T-helper 2 cell treated with Interferon-gamma antibody and Interleukin-4, amounts not matched to agents 5 μg/mL and 100 μg/mL, for 36 hours (primary cell): ENCODE results near the gene SLC30A1.

Source experiments
- DNase-seq: peaks from one replicate; pipeline ENCODE4 v3.0.0; 2021; ENCODE audit warnings: low spot score
- H3K27ac Mint-ChIP-seq: one replicate; pipeline ENCODE4 v1.8.0; 2021; ENCODE audit warnings: mild to moderate bottlenecking, mixed read lengths
- H3K27me3 Mint-ChIP-seq: one replicate; pipeline ENCODE4 v1.8.0; 2021; ENCODE audit warnings: low read depth, mixed read lengths
- H3K36me3 Mint-ChIP-seq: one replicate; pipeline ENCODE4 v1.8.0; 2021; ENCODE audit warnings: low read depth, mixed read lengths
- H3K4me1 Mint-ChIP-seq: one replicate; pipeline ENCODE4 v1.8.0; 2021; ENCODE audit warnings: low read depth, mixed read lengths
- H3K4me3 Mint-ChIP-seq: one replicate; pipeline ENCODE4 v1.8.0; 2022; ENCODE audit warnings: mild to moderate bottlenecking, moderate library complexity, mixed read lengths
- H3K9me3 Mint-ChIP-seq: one replicate; pipeline ENCODE4 v1.8.0; 2021; ENCODE audit warnings: mixed read lengths

The SLC30A1 gene

DNA sequence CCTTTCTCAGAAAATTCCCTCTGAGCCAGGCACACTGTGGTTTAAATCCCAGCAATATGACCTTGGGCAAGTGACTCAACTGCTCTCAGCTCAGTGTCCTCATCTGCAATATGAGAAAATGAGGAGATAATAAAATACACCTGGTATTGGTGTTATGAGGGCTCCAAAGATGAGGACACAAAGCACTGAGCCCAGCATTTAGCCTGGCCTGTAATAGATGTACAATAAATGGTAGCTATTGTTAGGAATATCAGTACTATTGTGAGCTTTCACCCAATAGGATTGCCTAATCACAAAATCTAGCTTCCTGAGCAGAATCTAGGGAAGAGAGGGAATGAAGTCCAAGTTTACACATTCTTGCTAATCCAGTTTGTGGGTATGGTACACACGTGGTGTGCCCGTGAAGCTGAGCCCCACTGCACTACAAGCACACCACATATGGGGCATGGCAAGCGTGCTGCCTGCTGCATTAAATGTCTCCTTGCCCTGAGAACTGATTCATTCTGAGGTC, 24.3 kb upstream of the SLC30A1 start:
- peaks cover 20% of the 10 kb centered on the region for H3K4me1 Mint-ChIP-seq
- peaks cover 2% of the 10 kb centered on the region for H3K36me3 Mint-ChIP-seq
- peaks cover 7% of the 10 kb centered on the region for H3K27me3 Mint-ChIP-seq
- H3K4me3 Mint-ChIP-seq = no peak overlapping the region
- H3K27ac Mint-ChIP-seq = no peak overlapping the region
- H3K9me3 Mint-ChIP-seq = no peaks in the 10 kb centered on the region
- DNase-seq = no peak

DNA sequence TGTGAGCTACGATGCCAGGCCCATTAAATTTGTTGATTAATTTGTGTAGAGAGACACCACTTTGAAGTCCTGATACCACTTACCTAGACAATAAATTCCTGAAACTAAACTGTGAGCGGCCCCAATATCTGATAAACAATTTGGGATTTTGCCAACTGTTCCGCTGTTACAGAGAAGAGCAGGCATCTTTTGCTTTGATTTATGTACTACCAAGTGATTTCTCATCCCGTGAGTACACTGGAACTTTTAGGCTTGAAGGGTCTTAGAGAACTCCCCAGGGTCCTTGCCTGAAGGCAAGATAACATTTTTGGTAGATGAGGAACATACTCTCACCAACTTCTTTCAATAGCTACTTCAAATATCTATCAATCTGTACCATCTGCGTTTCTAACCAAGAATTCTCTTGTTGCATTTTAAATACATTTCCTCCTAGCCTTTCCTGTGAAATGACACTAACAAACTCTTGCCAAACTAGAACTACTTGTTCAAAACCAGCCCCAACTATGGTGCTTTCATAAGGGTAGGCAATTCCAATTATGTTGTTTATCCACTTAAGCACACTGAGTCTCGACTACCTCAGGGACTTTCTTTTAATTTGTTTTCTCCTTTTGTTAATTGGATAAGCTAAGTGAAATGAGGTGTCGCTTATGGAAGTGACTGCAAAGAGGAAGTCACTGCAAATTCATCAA, 23.2 kb upstream of the SLC30A1 start:
- no peak overlapping the region for H3K27ac Mint-ChIP-seq
- no peaks in the 10 kb centered on the region for H3K36me3 Mint-ChIP-seq
- no peaks in the 10 kb centered on the region for H3K9me3 Mint-ChIP-seq
- H3K27me3 Mint-ChIP-seq = peaks cover 9% of the 10 kb centered on the region
- H3K4me3 Mint-ChIP-seq = no peak overlapping the region
- DNase-seq = no peak
- peaks cover 21% of the 10 kb centered on the region for H3K4me1 Mint-ChIP-seq

DNA sequence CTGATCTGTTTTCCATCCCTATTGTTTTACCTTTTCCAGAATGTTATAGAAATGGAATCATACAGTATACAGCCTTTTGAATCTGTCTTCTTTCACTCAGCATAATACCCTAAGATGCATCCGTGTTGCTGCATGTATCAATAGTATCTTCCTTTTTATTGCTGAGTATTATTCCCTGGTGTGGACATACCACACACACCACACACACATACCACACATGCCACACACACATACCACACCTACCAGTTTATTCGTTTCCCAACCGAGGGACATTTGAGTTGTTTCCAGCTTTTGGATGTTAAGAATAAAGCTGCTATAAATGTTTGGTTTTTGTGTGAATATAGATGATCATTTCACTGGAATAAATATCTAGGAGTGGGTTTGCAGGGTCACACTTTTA, 22.2 kb upstream of the SLC30A1 start:
- Mint-ChIP-seq H3K9me3 (no peaks in the 10 kb centered on the region), H3K27ac (no peak overlapping the region), H3K4me1 (peaks cover 16% of the 10 kb centered on the region), H3K4me3 (no peak overlapping the region), H3K36me3 (no peaks in the 10 kb centered on the region), H3K27me3 (peaks cover 9% of the 10 kb centered on the region)
- no peak for DNase-seq

- DNase-seq = no peak
- Mint-ChIP-seq H3K36me3 (no peaks in the 10 kb centered on the region), H3K9me3 (no peaks in the 10 kb centered on the region), H3K4me1 (peaks cover 12% of the 10 kb centered on the region), H3K27me3 (peaks cover 16% of the 10 kb centered on the region), H3K27ac (no peak overlapping the region), H3K4me3 (no peak overlapping the region)
These were observed 20.3 kb upstream of the SLC30A1 start for GRCh38 chr1:211599250-211599649.

DNA sequence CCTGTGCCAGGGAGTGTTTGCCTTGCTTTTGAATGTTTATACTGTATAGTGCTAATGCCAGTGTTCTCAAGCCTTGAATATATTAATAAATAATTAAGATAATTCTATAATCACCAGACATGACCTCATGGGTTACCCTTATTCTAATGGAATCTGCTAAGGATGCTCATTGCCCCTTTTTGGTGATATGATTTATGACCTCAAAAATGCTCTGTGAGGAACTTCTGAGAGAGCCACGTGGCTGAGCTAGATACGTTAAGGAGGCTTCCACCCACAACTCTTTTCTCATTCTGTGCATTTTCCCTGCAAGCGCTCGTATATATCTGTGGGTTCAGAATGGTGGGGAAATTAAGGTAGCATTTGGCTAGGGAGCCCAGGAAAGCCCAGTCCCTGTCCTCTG, 19.6 kb upstream of the SLC30A1 start:
- no peaks in the 10 kb centered on the region for H3K36me3 Mint-ChIP-seq

GRCh38 chr1:211596418-211597181, 17.6 kb upstream of the SLC30A1 start:
- peaks cover 22% of the 10 kb centered on the region for H3K27me3 Mint-ChIP-seq
- no peaks in the 10 kb centered on the region for H3K36me3 Mint-ChIP-seq
- no peak overlapping the region for H3K27ac Mint-ChIP-seq
- no peaks in the 10 kb centered on the region for H3K9me3 Mint-ChIP-seq
- DNase-seq = no peak
- H3K4me1 Mint-ChIP-seq = peaks cover 9% of the 10 kb centered on the region
- H3K4me3 Mint-ChIP-seq = no peak overlapping the region

More for the DNA sequence above, 19.6 kb upstream of the SLC30A1 start:
- H3K4me1 Mint-ChIP-seq = peaks cover 12% of the 10 kb centered on the region
- H3K27ac Mint-ChIP-seq = no peak overlapping the region
- H3K9me3 Mint-ChIP-seq = no peaks in the 10 kb centered on the region
- H3K4me3 Mint-ChIP-seq = no peak overlapping the region
- peaks cover 14% of the 10 kb centered on the region for H3K27me3 Mint-ChIP-seq
- DNase-seq = no peak

DNA sequence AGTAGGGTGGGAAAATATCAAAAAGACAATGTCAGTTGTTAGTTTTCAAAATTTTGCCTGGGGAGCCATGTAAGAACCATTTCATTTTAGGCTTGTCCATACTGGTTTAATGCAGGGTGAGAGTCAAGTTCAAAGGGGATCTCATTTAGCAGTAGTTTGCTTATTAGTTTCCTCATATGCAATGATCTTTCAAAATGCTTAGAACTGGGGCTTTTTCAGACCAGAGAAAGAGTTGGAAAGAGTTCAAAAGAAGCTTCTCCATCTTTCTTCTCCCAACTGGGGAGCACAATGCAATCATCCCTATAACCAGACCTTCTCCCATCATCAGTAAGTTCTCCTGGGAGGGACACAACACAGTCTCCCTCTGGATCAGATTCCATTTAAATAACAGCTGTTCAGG, 16.5 kb upstream of the SLC30A1 start:
- no peak overlapping the region for H3K27ac Mint-ChIP-seq
- H3K36me3 Mint-ChIP-seq = no peaks in the 10 kb centered on the region
- peaks cover 28% of the 10 kb centered on the region for H3K27me3 Mint-ChIP-seq
- H3K4me3 Mint-ChIP-seq = no peak overlapping the region
- peaks cover 12% of the 10 kb centered on the region for H3K4me1 Mint-ChIP-seq
- H3K9me3 Mint-ChIP-seq = no peaks in the 10 kb centered on the region
- DNase-seq = no peak

DNA sequence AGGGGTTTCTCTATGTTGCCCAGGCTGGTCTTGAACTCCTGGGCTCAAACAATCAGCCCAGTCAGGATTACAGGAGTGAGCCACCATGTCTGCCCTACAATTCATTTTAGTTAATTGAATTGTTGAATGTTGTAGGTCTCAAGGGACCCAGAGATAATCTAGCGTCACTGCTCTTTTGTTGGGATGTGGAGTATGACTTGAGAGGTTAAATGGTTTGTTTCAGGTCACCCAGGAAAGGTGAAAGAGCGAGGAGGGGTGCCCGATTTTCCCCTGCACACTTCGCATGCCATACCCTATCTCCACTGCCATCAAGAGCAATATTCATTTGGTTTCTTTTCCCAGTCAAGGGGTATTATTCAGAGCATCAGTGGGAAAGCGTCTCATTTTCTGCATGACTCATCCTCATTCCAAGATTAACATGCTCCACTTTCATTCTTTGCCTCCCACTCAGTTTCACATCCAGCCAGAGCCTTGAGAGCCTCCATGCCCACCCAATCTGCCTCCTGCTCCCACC, 13.1 kb upstream of the SLC30A1 start:
- Mint-ChIP-seq H3K9me3 (no peaks in the 10 kb centered on the region), H3K27ac (no peak overlapping the region), H3K27me3 (peaks cover 25% of the 10 kb centered on the region), H3K4me1 (peaks cover 6% of the 10 kb centered on the region), H3K36me3 (no peaks in the 10 kb centered on the region), H3K4me3 (no peak overlapping the region)
- DNase-seq = no peak

DNA sequence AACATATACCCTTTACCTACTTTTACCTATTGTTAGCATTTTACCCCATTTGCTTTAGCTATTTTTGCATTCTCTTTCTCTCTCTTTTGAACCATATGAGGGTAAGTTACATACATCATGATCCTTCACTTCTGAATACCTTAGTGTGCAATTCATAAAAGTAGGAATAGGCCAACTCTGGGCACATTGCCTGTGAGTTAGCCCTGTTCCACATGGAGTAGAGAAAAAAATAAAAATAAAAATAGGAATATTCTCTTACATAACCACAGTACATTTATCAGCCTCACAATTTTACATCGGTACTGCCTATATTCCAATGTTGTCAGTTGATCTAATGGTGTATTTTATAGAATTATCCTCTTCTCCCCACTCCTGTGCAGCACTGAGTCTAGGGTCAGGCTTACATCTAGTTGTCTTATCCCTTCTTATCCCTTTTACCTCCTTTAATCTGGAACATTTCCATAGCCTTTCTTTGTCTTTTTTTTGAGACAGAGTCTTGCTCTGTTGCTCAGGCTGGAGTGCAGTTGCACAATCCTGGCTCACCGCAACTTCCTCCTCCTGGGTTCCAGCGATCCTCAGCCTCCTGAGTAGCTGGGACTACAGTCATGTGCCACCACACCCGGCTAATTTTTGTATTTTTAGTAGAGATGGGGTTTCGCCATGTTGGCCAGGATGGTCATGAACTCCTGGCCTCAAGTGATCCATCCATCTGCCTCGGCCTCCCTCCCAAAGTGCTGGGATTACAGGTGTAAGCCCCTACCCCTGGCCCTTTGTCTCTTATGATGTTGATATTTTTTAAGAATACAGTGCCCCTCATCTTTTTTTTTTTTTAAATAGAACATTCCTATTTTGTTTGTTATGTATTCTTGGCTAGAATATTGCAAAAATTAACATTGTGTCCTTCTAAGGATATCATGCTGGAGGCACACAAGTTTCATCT, 11.1 kb upstream of the SLC30A1 start:
- no peak for DNase-seq
- peaks cover 7% of the 10 kb centered on the region for H3K4me1 Mint-ChIP-seq
- H3K27ac Mint-ChIP-seq = no peak overlapping the region
- H3K27me3 Mint-ChIP-seq = peaks cover 23% of the 10 kb centered on the region
- H3K9me3 Mint-ChIP-seq = no peaks in the 10 kb centered on the region
- H3K36me3 Mint-ChIP-seq = no peaks in the 10 kb centered on the region
- no peak overlapping the region for H3K4me3 Mint-ChIP-seq

DNA sequence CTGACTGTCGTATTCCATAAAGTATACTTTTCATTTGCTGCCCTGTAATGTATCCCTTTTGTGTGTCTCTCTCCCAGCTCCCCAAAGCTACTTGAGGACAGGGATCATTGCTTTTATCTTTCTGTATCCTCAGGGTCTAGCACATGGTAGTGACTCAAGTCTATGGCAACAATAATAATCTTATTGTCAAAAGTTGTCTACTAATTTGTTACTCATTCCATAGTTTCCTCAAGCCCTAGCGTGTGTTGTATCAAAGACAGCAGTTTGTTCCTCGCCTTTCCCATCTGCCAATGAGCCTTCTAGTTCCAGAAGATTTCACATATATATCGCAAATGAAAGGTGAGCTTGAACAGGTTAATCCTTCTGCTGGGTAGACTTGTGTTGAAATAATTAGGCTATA, 9.8 kb upstream of the SLC30A1 start:
- Mint-ChIP-seq H3K4me3 (no peak overlapping the region), H3K36me3 (no peaks in the 10 kb centered on the region), H3K9me3 (no peaks in the 10 kb centered on the region), H3K4me1 (peaks cover 7% of the 10 kb centered on the region), H3K27ac (no peak overlapping the region), H3K27me3 (peaks cover 22% of the 10 kb centered on the region)
- DNase-seq = no peak

DNA sequence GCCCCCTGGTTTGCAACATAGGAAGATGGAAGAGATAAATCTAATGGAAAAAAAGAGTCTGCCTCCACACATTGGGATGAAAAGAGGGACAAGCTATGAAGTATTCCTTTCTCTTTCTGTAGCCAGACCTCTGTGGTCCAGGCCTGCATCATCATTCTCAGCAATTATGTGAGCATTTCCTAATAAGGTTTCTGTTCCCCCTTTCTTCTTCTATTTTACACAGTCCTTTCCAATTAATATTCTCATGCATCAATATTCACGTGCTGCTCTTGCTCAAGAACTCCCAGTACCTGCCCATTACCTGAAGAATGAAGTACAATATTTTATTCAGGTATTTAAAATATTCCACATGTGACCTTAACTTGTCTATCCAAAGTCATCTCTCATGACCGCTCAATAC, 8.2 kb upstream of the SLC30A1 start:
- H3K27ac Mint-ChIP-seq = no peak overlapping the region
- H3K9me3 Mint-ChIP-seq = no peaks in the 10 kb centered on the region
- no peak overlapping the region for H3K4me3 Mint-ChIP-seq
- no peak for DNase-seq
- no peaks in the 10 kb centered on the region for H3K36me3 Mint-ChIP-seq
- H3K27me3 Mint-ChIP-seq = peaks cover 16% of the 10 kb centered on the region
- H3K4me1 Mint-ChIP-seq = peaks cover 10% of the 10 kb centered on the region

DNA sequence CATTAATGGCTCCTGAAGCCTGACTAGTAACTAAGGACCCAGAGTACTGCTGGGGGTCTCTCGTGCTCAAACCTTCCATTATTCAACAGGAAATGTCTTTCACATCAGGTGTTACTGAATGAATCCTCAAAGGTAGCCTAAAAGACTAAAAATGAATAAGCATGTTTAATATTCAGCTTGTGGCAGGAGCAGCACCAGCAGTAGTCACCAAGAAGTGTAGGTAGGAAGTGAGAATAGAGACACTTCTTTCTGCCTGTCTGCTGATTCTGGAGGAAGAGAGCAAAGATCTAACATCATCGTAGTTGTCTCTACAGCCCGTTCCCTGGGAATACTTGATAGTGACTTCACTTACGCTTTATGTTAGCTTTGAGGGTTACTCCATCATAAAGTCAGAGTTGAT, 7.6 kb upstream of the SLC30A1 start:
- Mint-ChIP-seq H3K27ac (no peak overlapping the region), H3K36me3 (no peaks in the 10 kb centered on the region), H3K9me3 (no peaks in the 10 kb centered on the region), H3K27me3 (peaks cover 14% of the 10 kb centered on the region), H3K4me1 (peaks cover 15% of the 10 kb centered on the region), H3K4me3 (no peak overlapping the region)
- no peak for DNase-seq

DNA sequence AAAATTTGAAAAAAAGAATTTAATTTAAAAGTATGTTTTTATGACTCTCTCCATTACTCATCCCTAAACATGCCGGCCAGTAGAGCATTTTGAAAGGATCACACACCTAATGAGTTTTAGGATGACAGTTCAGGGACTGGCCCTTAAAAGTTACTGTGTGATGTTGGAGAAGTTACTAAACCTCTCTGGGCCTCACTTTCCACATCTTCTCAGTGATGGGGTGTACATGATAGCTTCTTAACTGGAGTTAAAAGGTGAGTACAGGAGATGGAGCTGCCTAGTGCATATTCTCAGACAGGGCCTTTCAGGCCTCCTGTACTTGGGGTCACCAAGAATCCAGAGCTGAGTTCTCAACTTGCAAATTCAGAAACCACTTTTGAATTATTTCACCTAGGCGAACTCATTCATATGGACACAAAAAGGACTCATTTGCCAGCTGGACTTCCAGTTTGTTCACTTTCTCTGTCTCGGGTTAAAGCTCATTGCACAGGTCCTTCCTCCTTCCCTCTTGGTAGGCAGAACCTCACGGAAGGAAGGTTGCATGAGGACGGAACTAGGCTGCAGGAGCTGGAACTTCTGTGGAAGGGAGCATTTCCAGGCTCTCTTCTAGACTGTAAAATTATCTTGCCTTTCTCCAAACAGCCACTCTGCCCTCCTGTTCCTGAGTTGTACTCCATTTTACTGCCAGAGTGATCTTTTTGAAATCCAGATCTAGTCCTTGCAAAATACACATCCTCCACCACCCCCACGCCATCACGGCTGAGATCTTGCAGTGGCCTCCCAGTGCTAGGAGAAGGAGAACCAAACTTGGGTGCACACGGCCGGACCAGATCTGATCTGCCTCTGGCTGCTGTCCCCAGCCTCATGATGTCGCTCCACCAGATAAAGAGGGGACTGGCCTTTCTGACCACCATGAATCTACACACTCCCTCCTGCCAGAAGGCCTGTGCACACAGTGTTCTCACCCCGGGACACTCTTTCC, 4.3 kb upstream of the SLC30A1 start:
- Mint-ChIP-seq H3K27ac (no peak overlapping the region), H3K4me3 (no peak overlapping the region), H3K36me3 (no peaks in the 10 kb centered on the region), H3K9me3 (no peaks in the 10 kb centered on the region), H3K4me1 (peaks cover 21% of the 10 kb centered on the region), H3K27me3 (peaks cover 4% of the 10 kb centered on the region)
- no peak for DNase-seq
